ENCODE measurements around the gene PLXNB1.

PLXNB1 gene

GRCh38 chr3:48472923-48473616 lies 43.2 kb upstream of the PLXNB1 start:
- H3K9me3 ChIP-seq (ENCODE audit: low read depth, low read length) = no peaks in the 10 kb centered on the region
- TF ChIP-seq EZH2 (IDR thresholded peaks at IDR 0.05) = no peak
- TF ChIP-seq POLR2AphosphoS5 (IDR thresholded peaks at IDR 0.05; ENCODE audit: borderline replicate concordance, low read depth, low read length) = peak; percentile 84
- no peak for TF ChIP-seq FOXP2 (optimal IDR thresholded peaks at IDR 0.05; ENCODE audit: control extremely low read depth, extremely low read length, insufficient read depth)
- H3K36me3 ChIP-seq (ENCODE audit: insufficient read depth, low read length) = no peaks in the 10 kb centered on the region
- H3K4me3 ChIP-seq = peak overlapping the region; percentile 89
- DNase-seq (ENCODE audit: low read depth, low spot score) = peak; percentile 44
- H3K9ac ChIP-seq (ENCODE audit: insufficient read length) = peak overlapping the region; percentile 83
- peak overlapping the region; percentile 85 for H3K27ac ChIP-seq

- no peaks in the 10 kb centered on the region for H3K9me3 ChIP-seq (ENCODE audit: low read depth, low read length)
- peak overlapping the region; percentile 85 for H3K27ac ChIP-seq
- peak overlapping the region; percentile 83 for H3K9ac ChIP-seq (ENCODE audit: insufficient read length)
- TF ChIP-seq POLR2AphosphoS5 (IDR thresholded peaks at IDR 0.05; ENCODE audit: borderline replicate concordance, low read depth, low read length) (no peak), EZH2 (IDR thresholded peaks at IDR 0.05) (no peak), FOXP2 (optimal IDR thresholded peaks at IDR 0.05; ENCODE audit: control extremely low read depth, extremely low read length, insufficient read depth) (no peak)
- no peaks in the 10 kb centered on the region for H3K36me3 ChIP-seq (ENCODE audit: insufficient read depth, low read length)
- H3K4me3 ChIP-seq = peak overlapping the region; percentile 89
- no peak for DNase-seq (ENCODE audit: low read depth, low spot score)
Measured at GRCh38 chr3:48472673-48472922, 42.7 kb upstream of the PLXNB1 start.

- no peak overlapping the region for H3K27ac ChIP-seq
- no peak overlapping the region for H3K4me3 ChIP-seq
- no peak overlapping the region for H3K9ac ChIP-seq (ENCODE audit: insufficient read length)
- TF ChIP-seq FOXP2 (optimal IDR thresholded peaks at IDR 0.05; ENCODE audit: control extremely low read depth, extremely low read length, insufficient read depth) (no peak), EZH2 (IDR thresholded peaks at IDR 0.05) (no peak), POLR2AphosphoS5 (IDR thresholded peaks at IDR 0.05; ENCODE audit: borderline replicate concordance, low read depth, low read length) (no peak)
- no peaks in the 10 kb centered on the region for H3K36me3 ChIP-seq (ENCODE audit: insufficient read depth, low read length)
- no peak for DNase-seq (ENCODE audit: low read depth, low spot score)
- no peaks in the 10 kb centered on the region for H3K9me3 ChIP-seq (ENCODE audit: low read depth, low read length)
Measured at GRCh38 chr3:48470286-48470685, 40.4 kb upstream of the PLXNB1 start.

- DNase-seq (ENCODE audit: low read depth, low spot score) = no peak
- no peak overlapping the region for H3K4me3 ChIP-seq
- no peaks in the 10 kb centered on the region for H3K36me3 ChIP-seq (ENCODE audit: insufficient read depth, low read length)
- TF ChIP-seq FOXP2 (optimal IDR thresholded peaks at IDR 0.05; ENCODE audit: control extremely low read depth, extremely low read length, insufficient read depth) (no peak), POLR2AphosphoS5 (IDR thresholded peaks at IDR 0.05; ENCODE audit: borderline replicate concordance, low read depth, low read length) (no peak), EZH2 (IDR thresholded peaks at IDR 0.05) (no peak)
- H3K9me3 ChIP-seq (ENCODE audit: low read depth, low read length) = no peaks in the 10 kb centered on the region
- no peak overlapping the region for H3K9ac ChIP-seq (ENCODE audit: insufficient read length)
- H3K27ac ChIP-seq = no peak overlapping the region
Measured at GRCh38 chr3:48469046-48469915, 39.4 kb upstream of the PLXNB1 start.

GRCh38 chr3:48468329-48468731 lies 38.4 kb upstream of the PLXNB1 start:
- Histone ChIP-seq H3K9me3 (ENCODE audit: low read depth, low read length) (no peaks in the 10 kb centered on the region), H3K36me3 (ENCODE audit: insufficient read depth, low read length) (no peaks in the 10 kb centered on the region), H3K27ac (no peak overlapping the region), H3K4me3 (no peak overlapping the region), H3K9ac (ENCODE audit: insufficient read length) (no peak overlapping the region)
- TF ChIP-seq POLR2AphosphoS5 (IDR thresholded peaks at IDR 0.05; ENCODE audit: borderline replicate concordance, low read depth, low read length) = no peak
- no peak for TF ChIP-seq EZH2 (IDR thresholded peaks at IDR 0.05)
- TF ChIP-seq FOXP2 (optimal IDR thresholded peaks at IDR 0.05; ENCODE audit: control extremely low read depth, extremely low read length, insufficient read depth) = no peak
- no peak for DNase-seq (ENCODE audit: low read depth, low spot score)

GRCh38 chr3:48467473-48468267 lies 37.8 kb upstream of the PLXNB1 start:
- no peak overlapping the region for H3K4me3 ChIP-seq
- H3K27ac ChIP-seq = no peak overlapping the region
- TF ChIP-seq FOXP2 (optimal IDR thresholded peaks at IDR 0.05; ENCODE audit: control extremely low read depth, extremely low read length, insufficient read depth) (no peak), POLR2AphosphoS5 (IDR thresholded peaks at IDR 0.05; ENCODE audit: borderline replicate concordance, low read depth, low read length) (0 out of 2 replicates have a peak, but pooled peaks have one; percentile 4)
- DNase-seq (ENCODE audit: low read depth, low spot score) = no peak
- no peak overlapping the region for H3K9ac ChIP-seq (ENCODE audit: insufficient read length)
- no peaks in the 10 kb centered on the region for H3K9me3 ChIP-seq (ENCODE audit: low read depth, low read length)
- no peaks in the 10 kb centered on the region for H3K36me3 ChIP-seq (ENCODE audit: insufficient read depth, low read length)

DNA sequence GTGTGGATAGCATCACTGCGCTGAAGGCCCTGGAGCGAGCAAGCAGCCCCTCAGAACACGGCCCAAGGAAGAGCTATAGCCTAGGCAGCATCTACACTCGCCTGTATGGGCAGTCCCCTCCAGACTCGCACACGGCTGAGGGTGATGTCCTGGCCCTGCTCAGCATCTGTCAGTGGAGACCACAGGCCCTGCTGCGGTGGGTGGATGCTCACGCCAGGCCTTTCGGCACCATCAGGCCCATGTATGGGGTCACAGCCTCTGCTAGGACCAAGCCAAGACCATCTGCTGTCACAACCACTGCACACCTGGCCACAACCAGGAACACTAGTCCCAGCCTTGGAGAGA lies 37.2 kb upstream of the PLXNB1 start:
- H3K36me3 ChIP-seq (ENCODE audit: insufficient read depth, low read length) = no peaks in the 10 kb centered on the region
- H3K9me3 ChIP-seq (ENCODE audit: low read depth, low read length) = no peaks in the 10 kb centered on the region
- no peak overlapping the region for H3K4me3 ChIP-seq
- TF ChIP-seq POLR2AphosphoS5 (IDR thresholded peaks at IDR 0.05; ENCODE audit: borderline replicate concordance, low read depth, low read length) = 0 out of 2 replicates have a peak, but pooled peaks have one; percentile 11
- no peak for TF ChIP-seq EZH2 (IDR thresholded peaks at IDR 0.05)
- no peak for TF ChIP-seq FOXP2 (optimal IDR thresholded peaks at IDR 0.05; ENCODE audit: control extremely low read depth, extremely low read length, insufficient read depth)
- no peak overlapping the region for H3K27ac ChIP-seq
- DNase-seq (ENCODE audit: low read depth, low spot score) = no peak
- H3K9ac ChIP-seq (ENCODE audit: insufficient read length) = no peak overlapping the region
